ENCODE data around the gene ANKRD11.
"Not testable (repeated sequence)": the region's sequence is repeated elsewhere in the genome, so short reads cannot be mapped to it uniquely, and the experiment has no call there.

ANKRD11 gene

DNA sequence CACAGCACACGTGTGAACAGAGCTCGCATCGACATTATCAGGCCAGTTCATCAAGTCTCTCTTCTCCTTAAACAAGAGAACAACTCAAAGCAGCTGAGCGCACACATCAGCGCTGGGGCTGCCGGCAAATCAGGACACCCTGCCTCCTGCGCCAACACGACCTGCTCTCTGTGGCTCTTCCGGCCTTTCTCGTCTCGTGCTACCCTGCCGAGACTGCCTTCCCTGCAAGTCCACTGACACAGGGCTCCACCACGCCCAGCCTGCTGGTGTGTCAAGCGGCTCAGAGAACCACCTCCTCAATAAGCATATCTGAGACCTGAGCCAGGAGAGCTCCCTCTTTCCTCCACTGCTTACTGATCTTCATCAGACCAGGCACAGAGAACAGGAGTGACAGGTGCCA, 176.0 kb downstream of the ANKRD11 start:
- no peak for DNase-seq (ENCODE audit: low spot score)

DNA sequence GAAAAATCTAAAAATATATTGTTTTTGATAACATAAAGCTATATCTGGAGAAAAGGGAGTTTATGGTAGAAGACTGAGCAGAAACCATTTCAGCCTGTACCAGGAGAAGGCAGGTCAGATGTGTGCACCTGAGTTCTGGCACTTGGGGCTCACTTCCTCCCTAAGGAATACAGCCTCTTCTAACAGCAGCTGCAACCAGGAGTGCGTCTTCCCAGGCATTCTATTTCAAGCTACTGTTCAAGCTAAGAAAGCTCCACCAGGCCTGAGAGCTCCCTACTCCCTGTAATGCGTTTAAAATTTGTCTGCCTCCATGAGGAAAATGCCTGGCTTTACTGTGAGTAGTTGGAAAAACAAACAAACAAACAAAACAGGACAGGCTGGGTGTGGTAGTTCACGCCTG, 176.8 kb downstream of the ANKRD11 start:
- no peak for DNase-seq (ENCODE audit: low spot score)

GRCh38 chr16:89312598-89313299, 177.6 kb downstream of the ANKRD11 start:
- no peak for DNase-seq (ENCODE audit: low spot score)

GRCh38 chr16:89312194-89312593, 178.2 kb downstream of the ANKRD11 start:
- no peak for DNase-seq (ENCODE audit: low spot score)

DNA sequence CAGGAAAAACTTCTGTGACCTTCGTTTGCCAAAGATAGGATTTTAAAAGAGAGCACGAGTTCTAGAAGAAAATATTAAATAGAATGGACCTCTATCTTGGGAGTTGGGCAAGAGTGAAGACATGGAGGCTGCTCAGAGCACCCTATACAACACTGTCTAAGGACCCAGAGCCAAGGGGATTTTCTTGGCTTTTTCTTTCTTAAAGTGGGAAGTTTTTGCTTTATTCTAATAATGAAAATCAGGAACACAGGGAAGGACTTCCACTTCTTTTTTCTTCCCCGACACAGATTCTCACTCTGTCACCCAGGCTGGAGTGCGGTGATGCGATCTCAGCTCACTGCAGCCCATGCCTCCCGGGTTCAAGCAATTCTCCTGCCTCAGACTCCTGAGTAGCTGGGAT, 178.7 kb downstream of the ANKRD11 start:
- no peak for DNase-seq (ENCODE audit: low spot score)

DNA sequence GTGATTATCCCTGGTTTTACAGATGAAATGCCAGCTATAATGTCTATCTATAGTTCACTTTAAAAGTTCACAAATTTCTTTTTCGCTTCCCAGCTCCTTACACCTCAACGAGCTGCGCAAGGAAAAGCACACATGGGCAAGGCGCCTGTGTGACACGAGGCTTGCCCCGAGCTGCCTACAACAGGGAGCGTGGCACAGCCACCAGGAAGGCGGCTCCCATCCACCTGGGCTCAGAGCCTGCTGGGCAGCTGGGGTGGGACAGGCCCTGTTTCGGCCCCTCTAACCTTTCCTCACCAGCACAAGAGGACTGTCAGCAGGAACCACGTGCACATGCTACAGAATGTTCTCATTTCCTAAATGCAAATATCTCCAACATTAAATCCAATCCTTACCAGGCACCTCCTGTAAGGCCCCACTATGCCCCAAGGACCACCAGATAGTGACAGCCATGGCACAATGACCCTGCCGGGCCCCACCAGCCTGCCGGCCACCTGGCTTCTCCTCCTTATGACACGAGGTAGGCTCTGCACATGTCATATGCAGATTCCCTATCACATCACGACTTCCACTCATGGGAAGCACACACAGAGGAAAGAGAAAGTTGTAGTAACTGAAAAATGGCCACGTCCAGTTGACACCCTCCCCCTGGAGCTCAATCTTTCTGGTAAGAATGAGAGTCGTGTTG, 180.8 kb downstream of the ANKRD11 start:
- no peak for DNase-seq (ENCODE audit: low spot score)

GRCh38 chr16:89308391-89309333, 181.7 kb downstream of the ANKRD11 start:
- no peak for DNase-seq (ENCODE audit: low spot score)

DNA sequence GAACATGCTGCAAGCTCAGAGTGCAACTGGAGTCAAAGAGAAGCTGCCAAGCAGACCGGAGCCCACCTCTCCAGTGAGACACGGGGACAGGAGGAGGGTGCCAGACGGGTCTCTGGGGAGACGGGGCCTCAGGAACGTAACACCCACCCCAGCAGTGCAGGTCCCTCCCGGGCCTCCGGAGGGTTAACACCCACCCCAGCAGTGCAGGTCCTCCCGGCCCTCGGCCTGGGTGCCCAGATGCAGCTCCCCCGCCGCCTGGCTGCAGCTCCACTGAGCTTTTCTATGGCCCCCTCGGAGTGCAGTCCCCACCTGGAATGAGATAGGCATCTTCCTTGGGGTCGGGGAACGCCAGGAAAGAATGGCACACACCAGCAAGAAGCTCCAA, 182.9 kb downstream of the ANKRD11 start:
- DNase-seq (ENCODE audit: low spot score), result no peak

GRCh38 chr16:89306457-89307420, 183.6 kb downstream of the ANKRD11 start:
- DNase-seq (ENCODE audit: low spot score), result not testable (repeated sequence)

GRCh38 chr16:89304941-89305705, 185.2 kb downstream of the ANKRD11 start:
- no peak for DNase-seq (ENCODE audit: low spot score)

DNA sequence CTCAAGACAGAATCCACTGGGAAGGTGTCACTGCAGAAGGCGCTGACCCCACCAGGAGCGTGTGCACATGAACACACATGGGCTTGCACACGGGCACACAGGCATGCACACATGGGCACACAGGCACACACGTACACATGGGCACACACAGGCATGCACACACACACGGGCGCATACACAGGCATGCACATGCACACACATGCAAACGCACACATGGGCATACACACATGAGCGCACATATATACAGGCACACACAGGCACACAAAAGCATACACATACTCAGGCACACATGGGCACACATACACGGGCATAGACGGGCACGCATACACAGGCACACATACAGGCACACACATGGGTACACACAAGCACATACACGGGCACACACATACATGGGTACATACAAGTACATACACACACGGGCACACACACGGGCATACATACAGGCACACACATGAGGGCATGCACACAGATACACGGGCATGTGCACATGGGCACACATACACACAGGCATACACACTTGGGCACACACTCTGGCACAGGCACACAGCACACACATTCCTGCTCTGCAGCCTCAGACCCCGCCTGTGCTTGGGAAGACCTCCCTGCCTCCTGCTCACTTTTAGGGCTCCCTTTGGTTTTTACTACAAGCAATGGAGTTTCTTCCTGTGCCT, 186.0 kb downstream of the ANKRD11 start:
- DNase-seq (ENCODE audit: low spot score), result no peak

DNA sequence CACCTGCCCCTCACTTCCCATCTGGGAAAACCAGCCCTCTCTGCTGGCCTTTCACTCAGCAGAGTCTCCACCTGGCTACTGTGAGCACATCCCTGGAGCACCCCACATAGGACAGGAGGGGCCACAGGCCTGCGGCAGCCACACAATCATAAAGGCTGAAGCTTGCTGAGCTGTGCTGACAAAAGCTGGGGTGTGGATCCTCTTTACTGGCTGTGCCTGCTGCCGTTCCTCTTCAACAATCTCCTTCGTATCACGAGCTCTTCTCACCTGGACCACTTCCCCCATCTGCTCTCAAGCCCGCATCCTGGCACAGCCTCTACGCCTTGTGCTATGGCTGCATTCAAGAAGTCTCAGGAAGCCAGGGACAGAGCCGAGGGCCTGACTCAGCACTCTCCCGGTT, 186.7 kb downstream of the ANKRD11 start:
- DNase-seq (ENCODE audit: low spot score), result no peak

DNA sequence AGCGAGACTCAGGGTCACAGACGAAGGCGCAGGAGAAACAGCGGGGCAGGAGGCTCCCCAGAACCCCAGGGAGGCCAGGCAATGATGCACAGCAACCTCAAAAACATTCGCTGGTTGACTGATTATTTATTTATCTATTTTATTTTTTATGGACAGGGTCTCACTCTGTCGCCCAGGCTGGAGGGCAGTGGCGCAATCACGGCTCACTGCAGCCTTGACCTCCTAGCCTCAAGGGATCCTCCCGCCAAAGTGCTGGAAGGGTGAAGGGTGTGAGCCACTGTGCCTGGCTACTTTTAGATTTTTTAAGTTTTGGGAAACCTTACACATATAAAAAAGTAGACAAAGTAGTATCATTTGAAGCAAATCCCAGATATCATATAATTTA, 189.4 kb downstream of the ANKRD11 start:
- no peak for DNase-seq (ENCODE audit: low spot score)

DNA sequence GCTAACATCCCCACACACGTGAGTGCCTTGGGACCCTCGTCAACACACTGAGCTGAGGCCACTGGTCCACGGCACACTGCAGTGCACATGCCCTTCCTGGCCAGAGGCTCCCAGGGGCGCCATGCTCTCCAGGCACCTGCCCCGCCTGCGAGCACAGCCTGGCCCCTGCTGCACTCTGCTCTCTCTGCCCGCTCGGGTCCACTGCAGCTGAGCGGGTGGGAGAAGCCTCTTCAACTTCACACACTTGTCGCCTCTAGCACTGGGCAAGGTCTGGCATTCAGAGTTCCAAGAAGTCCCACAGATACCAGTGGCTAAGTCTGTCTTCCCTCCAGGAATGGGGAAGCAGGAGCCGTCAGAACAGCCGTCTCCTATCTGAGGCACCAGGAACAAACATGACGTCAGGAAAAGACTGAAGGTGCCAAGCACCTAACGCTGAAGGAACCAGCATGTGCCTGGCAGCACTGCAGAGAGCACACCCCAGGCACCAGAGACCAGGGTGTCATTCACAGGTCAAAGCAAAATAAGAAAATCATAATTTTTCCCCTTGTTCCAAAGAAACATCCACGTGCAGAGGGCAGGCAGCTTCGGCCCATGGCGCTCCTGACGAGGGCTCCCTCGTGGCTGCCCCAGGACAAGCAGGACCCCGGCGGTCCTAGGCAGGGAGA, 189.9 kb downstream of the ANKRD11 start:
- DNase-seq (ENCODE audit: low spot score), result no peak

DNA sequence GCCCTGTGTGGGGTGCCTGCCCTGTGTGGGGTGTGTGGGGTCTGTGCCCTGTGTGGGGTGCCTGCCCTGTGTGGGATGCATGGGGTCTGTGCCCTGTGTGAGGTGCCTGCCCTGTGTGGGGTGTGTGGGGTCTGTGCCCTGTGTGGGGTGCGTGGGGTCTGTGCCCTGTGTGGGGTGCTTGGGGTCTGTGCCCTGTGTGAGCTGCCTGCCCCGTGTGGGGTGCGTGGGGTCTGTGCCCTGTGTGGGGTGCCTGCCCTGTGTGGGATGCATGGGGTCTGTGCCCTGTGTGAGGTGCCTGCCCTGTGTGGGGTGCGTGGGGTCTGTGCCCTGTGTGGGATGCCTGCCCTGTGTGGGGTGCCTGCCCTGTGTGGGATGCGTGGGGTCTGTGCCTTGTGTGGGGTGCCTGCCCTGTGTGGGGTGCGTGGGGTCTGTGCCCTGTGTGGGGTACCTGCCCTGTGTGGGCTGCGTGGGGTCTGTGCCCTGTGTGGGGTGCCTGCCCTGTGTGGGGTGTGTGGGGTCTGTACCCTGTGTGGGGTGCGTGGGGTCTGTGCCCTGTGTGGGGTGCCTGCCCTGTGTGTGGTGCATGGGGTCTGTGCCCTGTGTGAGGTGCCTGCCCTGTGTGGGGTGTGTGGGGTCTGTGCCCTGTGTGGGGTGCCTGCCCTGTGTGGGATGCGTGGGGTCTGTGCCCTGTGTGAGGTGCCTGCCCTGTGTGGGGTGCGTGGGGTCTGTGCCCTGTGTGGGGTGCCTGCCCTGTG, 190.8 kb downstream of the ANKRD11 start:
- not testable (repeated sequence) for DNase-seq (ENCODE audit: low spot score)

- no peak for DNase-seq (ENCODE audit: low spot score)
Observed at GRCh38 chr16:89298623-89299225, 191.6 kb downstream of the ANKRD11 start.

DNA sequence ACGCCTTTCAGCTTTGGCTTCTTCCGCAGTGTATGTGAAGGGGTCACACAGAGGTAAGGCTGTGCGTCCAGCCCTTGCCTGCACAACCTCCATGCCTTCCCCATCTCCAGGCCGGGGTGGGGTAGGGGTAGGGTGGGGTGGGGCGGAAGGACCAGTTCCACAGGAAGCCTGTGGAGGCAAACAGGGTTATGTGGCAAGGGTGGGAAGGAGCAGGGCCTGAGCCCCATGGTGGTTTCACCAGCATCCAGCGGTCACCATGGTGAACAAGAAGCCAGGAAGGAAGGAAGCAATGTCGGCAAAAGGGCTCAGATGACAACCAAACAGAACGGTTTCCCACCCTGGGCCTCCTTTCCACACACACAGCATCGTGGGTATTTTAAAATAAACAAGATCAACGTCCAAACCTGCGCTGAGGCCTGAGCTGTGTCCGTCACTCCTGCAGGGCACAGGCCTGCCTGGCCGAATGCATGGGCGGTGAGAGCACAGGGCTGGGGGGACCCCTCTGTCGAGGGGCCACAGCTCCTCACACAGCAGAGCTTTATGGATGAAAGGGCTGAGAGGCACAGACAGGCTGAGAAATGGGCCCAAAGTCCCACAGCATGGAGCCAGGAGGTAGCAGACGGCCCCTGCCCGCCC, 192.3 kb downstream of the ANKRD11 start:
- no peak for DNase-seq (ENCODE audit: low spot score)
